PC-9 (cell line): ENCODE data around the gene EFNA2. TPM values are rescaled to one million over a fixed set of nuclear protein-coding genes. Genes with fewer than 3 reads are reported as not detected.

Experiments
- BruUV-seq: library from RNA; stranded (reverse); fragments of 400-500 nt; replicated peaks from 2 replicates; lab custom pipeline; 2021; lab: Mats Ljungman, UMichigan
- CTCF ChIA-PET: fragments of 300-600 bp; sonication (Branson Sonifier 250); formaldehyde crosslinking; loops from one replicate; lab custom pipeline; 2022; ENCODE audit warnings: antibody characterized with exemption; lab: Charles Lee
- POLR2A ChIA-PET: fragments of 300-600 bp; sonication (Branson Sonifier 250); formaldehyde crosslinking; loops from one replicate; lab custom pipeline; 2022; ENCODE audit warnings: antibody characterized with exemption; ENCODE audit not compliant: unreplicated experiment; lab: Charles Lee
- DNase-seq, 2 experiments: peaks; one replicate each; pipeline versions ENCODE4 v3.0.0 to v3.0.0-alpha.2; 2015 to 2022; ENCODE audit warnings: mixed read lengths in 1 of 2
- H2AFZ ChIP-seq: fragments of 200-600 bp; sonication (generic); 2 replicates; pipeline ENCODE4 v1.8.1; 2017; ENCODE audit warnings: antibody characterized with exemption
- H3F3A ChIP-seq: fragments of 200-600 bp; sonication (generic); 2 replicates; pipeline ENCODE4 v1.8.1; 2017; ENCODE audit warnings: antibody characterized with exemption, mild to moderate bottlenecking, low read depth; ENCODE audit not compliant: insufficient read depth
- H3K27ac ChIP-seq: fragments of 200-600 bp; sonication (generic); 2 replicates; pipeline ENCODE4 v1.6.1; 2016; ENCODE audit warnings: mixed run types
- H3K27me3 ChIP-seq: fragments of 200-600 bp; sonication (generic); 2 replicates; pipeline ENCODE4 v1.6.1; 2016; ENCODE audit warnings: low read depth, mixed run types; ENCODE audit not compliant: insufficient read depth
- H3K36me3 ChIP-seq: fragments of 200-600 bp; sonication (generic); 2 replicates; pipeline ENCODE4 v1.6.1; 2016; ENCODE audit warnings: low read depth, mixed run types
- H3K4me1 ChIP-seq: fragments of 200-600 bp; sonication (generic); replicated peaks from 2 replicates; pipeline ENCODE4 v1.6.1; 2016; ENCODE audit warnings: mixed run types; ENCODE audit not compliant: insufficient read depth
- H3K4me2 ChIP-seq: fragments of 200-600 bp; sonication (generic); 2 replicates; pipeline ENCODE4 v1.6.1; 2017; ENCODE audit warnings: mixed run types
- H3K4me3 ChIP-seq: fragments of 200-600 bp; sonication (generic); 2 replicates; pipeline ENCODE4 v1.6.1; 2016; ENCODE audit warnings: mixed run types
- H3K79me2 ChIP-seq: fragments of 200-600 bp; sonication (generic); 2 replicates; pipeline ENCODE4 v1.6.1; 2017; ENCODE audit warnings: low read depth, mixed run types
- H3K9me2 ChIP-seq: fragments of 200-600 bp; sonication (generic); 2 replicates; pipeline ENCODE4 v1.8.1; 2017; ENCODE audit warnings: mild to moderate bottlenecking; ENCODE audit not compliant: insufficient read depth
- H3K9me3 ChIP-seq: fragments of 200-600 bp; sonication (generic); 2 replicates; pipeline ENCODE4 v1.8.1; 2016; ENCODE audit warnings: low read depth; ENCODE audit not compliant: insufficient read depth
- H4K20me1 ChIP-seq: fragments of 200-600 bp; sonication (generic); 2 replicates; pipeline ENCODE4 v1.8.1; 2017; ENCODE audit not compliant: insufficient read depth
- CTCF ChIP-seq: fragments of 200-600 bp; sonication (generic); conservative IDR thresholded peaks from 2 replicates; pipeline ENCODE4 v1.6.1; 2017; ENCODE audit warnings: mixed run types, antibody characterized with exemption, mild to moderate bottlenecking, moderate library complexity
- EZH2 ChIP-seq: fragments of 200-600 bp; sonication (generic); IDR thresholded peaks from 2 replicates; pipeline ENCODE4 v1.8.0; 2017; ENCODE audit warnings: antibody characterized with exemption, low read depth
- intact Hi-C: fragments of 100-400 bp; cut with micrococcal nuclease; formaldehyde crosslinking; loops from one replicate; pipeline ENCODE4 v1.10.0; 2022; ENCODE audit not compliant: unreplicated experiment
- total RNA-seq: library from RNA; stranded (reverse); gene quantifications from 2 replicates; pipeline ENCODE4 v1.2.3, GENCODE V29; 2021

Gene EFNA2
- total RNA-seq, 1 experiment from 2014 or later: not detected

GRCh38 chr19:1258163-1258492 lies 27.5 kb upstream of the EFNA2 start:
- POLR2A ChIA-PET: no interaction called here
- H3K36me3 ChIP-seq: peaks cover 3% of the 10 kb centered on the region; the same call in 1 of the 2 replicates
- peaks cover 48% of the 10 kb centered on the region for H3K79me2 ChIP-seq
- DNase-seq: no peak
- BruUV-seq: TSS peak; percentile 2
- no peaks in the 10 kb centered on the region for H3K9me2 ChIP-seq
- CTCF ChIA-PET: interaction anchor here (0.7 kb wide), 1 partner anchor 42 kb away, joined by 3 read pairs; no protein-coding TSS in a partner anchor
- peaks cover 14% of the 10 kb centered on the region; the same call in 1 of the 2 replicates for H4K20me1 ChIP-seq
- peak overlapping the region; percentile 74 for H3K4me2 ChIP-seq
- intact Hi-C loops: no loop called here
- peaks cover 62% of the 10 kb centered on the region for H3F3A ChIP-seq
- H3K4me1 ChIP-seq: peaks cover 53% of the 10 kb centered on the region
- peak overlapping the region; percentile 92 for H3K27ac ChIP-seq
- no peak overlapping the region for H2AFZ ChIP-seq
- H3K9me3 ChIP-seq: no peaks in the 10 kb centered on the region
- no peak overlapping the region for H3K4me3 ChIP-seq
- TF ChIP-seq CTCF: no peak
- no peaks in the 10 kb centered on the region for H3K27me3 ChIP-seq

GRCh38 chr19:1258707-1259205 lies 26.9 kb upstream of the EFNA2 start:
- peaks cover 67% of the 10 kb centered on the region for H3F3A ChIP-seq
- BruUV-seq: no TSS peak
- peak overlapping the region; percentile 92 for H3K27ac ChIP-seq
- peaks cover 10% of the 10 kb centered on the region; the same call in 1 of the 2 replicates for H4K20me1 ChIP-seq
- no peaks in the 10 kb centered on the region for H3K9me2 ChIP-seq
- peak overlapping the region; percentile 42; the same call in 1 of the 2 replicates for H3K4me3 ChIP-seq
- ChIA-PET CTCF (interaction anchor here (0.7 kb wide), 1 partner anchor 43 kb away, joined by 3 read pairs; no protein-coding TSS in a partner anchor), POLR2A (no interaction called here)
- TF ChIP-seq CTCF: no peak
- no peak for TF ChIP-seq EZH2
- H3K27me3 ChIP-seq: no peaks in the 10 kb centered on the region
- peak overlapping the region; percentile 74 for H3K4me2 ChIP-seq
- H3K79me2 ChIP-seq: peaks cover 43% of the 10 kb centered on the region
- DNase-seq: no peak
- peaks cover 53% of the 10 kb centered on the region for H3K4me1 ChIP-seq
- no peak overlapping the region for H2AFZ ChIP-seq
- intact Hi-C loops: no loop called here
- H3K9me3 ChIP-seq: no peaks in the 10 kb centered on the region
- peaks cover 3% of the 10 kb centered on the region; the same call in 1 of the 2 replicates for H3K36me3 ChIP-seq

- Histone ChIP-seq H4K20me1 (peaks cover 9% of the 10 kb centered on the region; the same call in 1 of the 2 replicates), H3K4me3 (peak overlapping the region; percentile 42; the same call in 1 of the 2 replicates), H3K9me3 (no peaks in the 10 kb centered on the region), H3K79me2 (peaks cover 37% of the 10 kb centered on the region), H3K4me2 (peak overlapping the region; percentile 74), H3K27ac (peak overlapping the region; percentile 92), H3K27me3 (no peaks in the 10 kb centered on the region), H3K36me3 (peaks cover 2% of the 10 kb centered on the region; the same call in 1 of the 2 replicates), H2AFZ (no peak overlapping the region), H3K4me1 (peaks cover 51% of the 10 kb centered on the region), H3F3A (peaks cover 66% of the 10 kb centered on the region), H3K9me2 (no peaks in the 10 kb centered on the region)
- CTCF ChIA-PET: no interaction called here
- TSS peak; percentile 78 for BruUV-seq
- DNase-seq: peak; percentile 77 to 85
- POLR2A ChIA-PET: interaction anchor here (0.5 kb wide), 1 partner anchor 10 kb away, joined by 4 read pairs; the partner anchor contains the start of gene CIRBP
- intact Hi-C loops: no loop called here
- no peak for TF ChIP-seq CTCF
- TF ChIP-seq EZH2: no peak
Measured at GRCh38 chr19:1259206-1259875, 26.3 kb upstream of the EFNA2 start.
